DND-41 (cell line): ENCODE results near the gene RHOF.

Experiments used
- CTCF ChIP-seq: IDR thresholded peaks from 2 replicates; pipeline ENCODE4 v1.5.1; 2012; ENCODE audit warnings: borderline replicate concordance, low read length, moderate library complexity, mild to moderate bottlenecking; ENCODE audit not compliant: poor library complexity, severe bottlenecking; ENCODE audit errors: extremely low read depth
- EZH2 ChIP-seq: IDR thresholded peaks from 3 replicates; pipeline ENCODE4 v1.6.1; 2012; ENCODE audit warnings: borderline replicate concordance, low read depth, mild to moderate bottlenecking, moderate library complexity, low read length, inconsistent platforms; ENCODE audit not compliant: severe bottlenecking

DNA sequence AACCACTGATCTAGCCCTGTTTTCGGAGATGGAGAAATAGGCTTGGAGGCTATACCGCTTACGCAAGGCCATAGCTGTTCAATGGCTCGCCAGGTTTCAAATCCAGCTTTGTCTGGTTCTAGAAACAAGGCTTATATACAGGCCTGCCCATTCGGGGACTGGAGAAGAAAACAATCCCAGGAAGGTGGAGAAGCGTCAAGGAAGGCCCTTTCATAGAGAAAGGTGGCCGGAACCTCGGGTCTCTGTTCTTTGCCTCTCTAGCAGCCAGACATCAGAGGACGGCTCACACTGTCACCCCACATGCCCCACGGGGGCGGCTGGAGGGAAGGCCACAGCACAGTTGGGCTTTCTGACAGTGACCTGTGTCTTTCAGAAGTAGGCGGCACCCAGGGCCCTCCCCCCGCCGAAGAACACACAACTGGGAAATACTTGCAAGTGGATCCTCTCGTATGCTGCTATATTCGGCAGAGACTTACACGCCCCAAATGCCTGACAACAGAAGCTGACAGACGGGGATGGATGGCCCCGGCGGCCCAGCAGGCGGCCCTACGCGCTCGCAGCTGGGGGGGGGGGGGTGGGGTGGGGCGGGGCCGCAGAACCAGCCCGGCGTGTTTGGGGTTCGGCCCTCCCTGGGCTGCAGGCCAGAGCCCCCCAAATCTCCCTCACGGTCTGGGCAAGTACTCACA lies 5.8 kb upstream of the RHOF start:
- TF ChIP-seq CTCF (no peak), EZH2 (no peak)
